ENCODE measurements around the gene LRP1B.
"Not testable (repeated sequence)": the region's sequence is repeated elsewhere in the genome, so short reads cannot be mapped to it uniquely, and the experiment has no call there.

Gene LRP1B

DNA sequence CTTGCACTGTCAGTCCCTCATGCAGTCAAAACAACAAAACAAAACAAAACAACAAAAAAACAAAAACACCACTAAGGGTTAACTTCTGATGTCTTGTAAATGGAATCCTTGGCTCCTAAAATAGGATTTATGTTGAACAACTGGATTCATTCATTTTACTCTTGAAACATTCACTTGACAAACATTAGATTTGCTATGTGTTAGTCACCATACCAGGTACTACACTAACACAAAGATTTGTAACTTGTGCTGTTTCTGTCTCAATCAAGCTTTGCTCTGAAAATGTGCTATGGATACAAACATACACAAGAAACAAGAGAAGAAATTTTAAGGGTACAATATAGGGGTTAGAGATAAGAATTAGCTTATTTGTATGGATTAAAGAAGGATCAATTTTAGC, 812.8 kb downstream of the LRP1B start:
- DNase-seq (ENCODE audit: low read depth in 2 of 2), result no peak

GRCh38 chr2:141316606-141317005, 814.2 kb downstream of the LRP1B start:
- no peak for DNase-seq (ENCODE audit: low read depth in 2 of 2)

GRCh38 chr2:141316103-141316502, 814.7 kb downstream of the LRP1B start:
- DNase-seq (ENCODE audit: low read depth in 2 of 2), result no peak

DNA sequence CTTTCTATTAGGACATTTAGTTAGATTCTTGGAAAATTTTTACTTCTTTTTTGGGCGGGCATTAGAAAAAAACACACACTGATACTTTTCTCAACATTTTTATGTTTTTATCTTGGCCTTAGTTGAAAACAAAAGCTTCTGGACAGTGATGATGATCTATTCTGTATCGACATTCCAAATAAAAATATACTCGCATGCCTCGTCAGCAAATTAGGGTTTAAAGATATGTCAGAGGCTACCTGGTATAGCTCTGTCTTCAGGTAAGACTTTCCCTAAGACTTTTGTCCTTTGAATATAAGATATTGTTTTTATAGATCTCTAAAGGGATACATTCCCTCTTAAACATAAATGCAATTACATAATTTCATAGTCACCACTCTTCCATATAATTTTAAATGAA, 816.8 kb downstream of the LRP1B start:
- no peak for DNase-seq (ENCODE audit: low read depth in 2 of 2)

- no peak for DNase-seq (ENCODE audit: low read depth in 2 of 2)
These were observed 819.4 kb downstream of the LRP1B start for GRCh38 chr2:141311430-141311829.

- DNase-seq (ENCODE audit: low read depth in 2 of 2), result no peak
These were observed 824.4 kb downstream of the LRP1B start for GRCh38 chr2:141306368-141306767.

GRCh38 chr2:141301551-141301950, 829.3 kb downstream of the LRP1B start:
- DNase-seq (ENCODE audit: low read depth in 2 of 2), result no peak

DNA sequence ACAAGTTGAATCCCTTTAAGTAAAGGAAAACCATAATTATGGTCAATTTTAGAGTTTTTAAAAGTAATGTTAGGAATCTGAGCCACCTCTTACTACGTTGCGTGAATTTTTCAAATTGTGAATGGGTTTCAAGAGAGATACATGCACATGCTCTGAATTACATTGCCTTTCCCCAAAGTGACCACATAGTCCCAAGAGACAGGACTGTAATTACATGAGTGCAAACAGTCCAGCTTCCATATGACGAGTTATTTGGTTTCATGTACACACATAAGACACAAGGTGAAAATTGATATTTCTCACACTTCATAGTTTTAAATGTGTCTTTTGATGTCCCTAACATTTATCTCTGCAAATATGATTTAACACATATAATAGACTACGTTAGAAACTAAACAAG, 850.8 kb downstream of the LRP1B start:
- DNase-seq (ENCODE audit: low read depth in 2 of 2), result no peak

GRCh38 chr2:141271346-141271745, 859.5 kb downstream of the LRP1B start:
- no peak for DNase-seq (ENCODE audit: low read depth in 2 of 2)

GRCh38 chr2:141264848-141265247, 866.0 kb downstream of the LRP1B start:
- no peak for DNase-seq (ENCODE audit: low read depth in 2 of 2)

GRCh38 chr2:141260911-141261310, 869.9 kb downstream of the LRP1B start:
- DNase-seq (ENCODE audit: low read depth in 2 of 2), result no peak

DNA sequence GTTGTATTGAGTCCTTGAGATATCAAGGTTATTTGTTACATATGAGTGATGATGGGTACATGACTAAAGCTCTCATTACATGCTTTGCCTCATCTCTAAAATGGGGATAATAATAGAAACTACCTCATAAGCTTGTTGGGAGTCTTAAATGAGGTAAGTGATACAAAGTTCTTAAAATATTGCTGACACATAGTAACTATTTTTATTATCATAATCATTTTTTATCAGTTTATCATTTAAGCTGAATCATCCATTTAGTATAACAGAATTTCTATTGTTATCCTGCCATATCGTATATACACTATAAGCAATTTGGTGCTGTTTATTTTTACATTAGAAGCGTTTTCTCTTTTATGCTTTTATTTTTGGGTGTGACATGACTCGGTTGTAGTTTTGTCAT, 871.1 kb downstream of the LRP1B start:
- no peak for DNase-seq (ENCODE audit: low read depth in 2 of 2)

DNA sequence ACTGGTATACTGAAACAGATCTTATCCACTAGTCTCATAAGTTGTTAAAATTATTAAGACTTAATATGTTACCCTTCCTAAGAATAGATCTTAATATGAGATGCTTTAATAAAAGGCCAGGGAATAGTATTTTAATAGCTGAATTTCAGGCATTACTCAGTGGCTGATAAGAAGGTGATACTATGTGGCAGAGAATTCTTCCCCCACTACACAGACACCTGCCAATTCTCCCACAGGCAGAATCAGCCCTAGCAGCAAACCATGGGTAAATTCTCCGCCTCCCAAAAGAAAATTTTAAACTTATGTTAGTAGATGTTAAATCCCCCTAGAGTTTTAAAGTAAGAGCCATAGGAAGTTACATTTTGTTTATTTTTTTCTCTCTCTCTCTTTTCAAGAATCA, 888.8 kb downstream of the LRP1B start:
- no peak for DNase-seq (ENCODE audit: low read depth in 2 of 2)

- no peak for DNase-seq (ENCODE audit: low read depth in 2 of 2)
These were observed 904.3 kb downstream of the LRP1B start for GRCh38 chr2:141226560-141226959.

GRCh38 chr2:141207036-141207385, 923.8 kb downstream of the LRP1B start:
- no peak for DNase-seq (ENCODE audit: low read depth in 2 of 2)

DNA sequence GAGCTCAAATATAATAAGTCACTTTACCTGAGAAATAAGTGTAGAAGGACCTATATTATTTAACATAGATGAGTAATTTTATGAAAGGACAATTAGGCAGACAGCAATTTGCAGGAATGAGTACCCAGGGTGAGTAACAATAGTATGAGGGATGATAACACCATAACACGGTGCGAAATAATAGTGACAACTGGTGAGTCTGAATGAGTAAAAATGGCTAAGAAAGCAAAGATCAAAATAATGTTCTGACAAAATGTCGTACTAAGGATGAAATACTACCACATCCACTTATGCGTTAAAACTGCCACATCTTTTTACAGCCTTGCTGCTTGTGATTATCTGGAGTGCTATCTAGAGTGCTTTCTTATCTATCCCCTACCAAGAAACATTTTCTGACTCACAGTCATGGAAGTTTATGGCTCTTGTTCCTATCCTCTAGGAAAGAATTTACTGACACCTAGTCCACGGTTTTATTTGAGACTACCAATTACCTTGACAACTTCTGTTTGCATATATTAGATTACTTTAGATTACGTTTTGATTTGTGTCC, 929.7 kb downstream of the LRP1B start:
- DNase-seq (ENCODE audit: low read depth in 2 of 2), result no peak

DNA sequence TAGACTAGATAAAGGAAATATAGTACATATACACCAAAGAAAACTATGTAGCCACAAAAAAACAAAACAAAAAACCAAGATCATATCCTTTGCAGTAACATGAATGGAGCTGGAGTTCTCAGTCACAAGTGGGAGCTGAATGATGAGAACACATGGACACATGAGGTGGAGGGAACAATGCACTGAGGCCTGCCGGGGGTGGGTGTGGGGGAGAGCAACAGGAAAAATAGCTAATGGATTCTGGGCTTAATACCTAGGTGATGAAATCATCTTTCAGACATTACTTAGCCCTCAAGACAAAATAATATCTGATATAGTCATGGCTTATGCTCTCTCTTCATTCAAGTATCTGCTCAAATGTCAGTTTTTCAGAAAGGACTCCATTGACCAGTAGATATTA, 930.6 kb downstream of the LRP1B start:
- no peak for DNase-seq (ENCODE audit: low read depth in 2 of 2)

- DNase-seq (ENCODE audit: low read depth in 2 of 2), result no peak
These were observed 931.1 kb downstream of the LRP1B start for GRCh38 chr2:141199711-141200110.

DNA sequence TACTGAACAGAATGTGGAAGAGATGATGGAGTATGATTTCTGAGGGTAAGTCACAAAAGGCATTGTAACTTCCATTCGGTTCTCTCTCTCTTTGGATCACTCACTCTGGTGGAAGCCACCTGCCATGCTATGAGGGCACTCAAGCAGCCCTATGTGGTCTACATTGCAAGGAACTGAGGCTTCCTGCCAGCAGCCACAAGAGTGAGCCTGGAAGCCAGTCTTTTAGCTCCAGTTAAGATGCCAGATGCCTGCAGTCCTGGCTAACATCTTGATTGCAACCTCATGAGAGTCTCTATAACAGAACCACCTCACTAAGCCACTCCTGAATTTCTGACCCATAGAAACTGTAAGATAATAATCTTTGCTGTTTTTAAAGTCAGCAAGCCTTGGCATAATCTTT, 935.7 kb downstream of the LRP1B start:
- no peak for DNase-seq (ENCODE audit: low read depth in 2 of 2)

GRCh38 chr2:141187075-141187439, 943.8 kb downstream of the LRP1B start:
- no peak for DNase-seq (ENCODE audit: low read depth in 2 of 2)

GRCh38 chr2:141186413-141187074, 944.3 kb downstream of the LRP1B start:
- no peak for DNase-seq (ENCODE audit: low read depth in 2 of 2)

DNA sequence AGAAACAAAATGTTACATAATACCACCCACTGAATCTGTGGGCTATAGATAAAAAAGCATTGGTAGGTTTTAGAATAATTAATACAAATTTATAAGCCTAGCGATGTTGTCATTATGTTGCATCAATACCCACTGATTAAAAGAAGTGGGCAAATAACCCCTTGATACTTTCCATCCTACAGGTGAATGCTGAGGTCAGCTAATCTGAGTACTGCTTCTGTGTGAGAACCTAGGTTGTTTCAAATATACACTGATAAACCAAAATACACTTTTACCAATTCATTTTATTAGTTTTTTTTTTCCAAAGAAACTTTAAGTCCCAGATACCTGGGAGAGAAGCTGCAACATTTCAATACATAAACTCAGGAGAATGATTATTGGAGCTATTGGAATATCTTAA, 948.6 kb downstream of the LRP1B start:
- DNase-seq (ENCODE audit: low read depth in 2 of 2), result no peak

DNA sequence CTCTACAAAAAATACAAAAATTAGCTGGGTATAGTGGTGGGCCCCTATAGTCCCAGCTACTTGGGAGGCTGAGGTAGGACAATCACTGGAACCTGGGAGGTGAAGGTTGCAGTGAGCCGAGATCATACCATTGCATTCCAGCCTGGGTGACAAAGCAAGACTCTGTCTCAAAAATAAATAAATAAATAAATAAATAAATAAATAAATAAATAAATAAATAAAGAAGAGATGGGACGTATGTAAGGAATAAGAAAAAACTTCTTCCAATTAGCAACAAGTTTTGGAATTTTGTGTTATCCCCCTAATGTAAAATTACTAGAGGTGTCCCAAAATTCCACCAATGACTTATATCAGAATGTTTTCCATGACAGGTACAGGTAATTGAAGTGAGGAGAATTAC, 961.7 kb downstream of the LRP1B start:
- DNase-seq (ENCODE audit: low read depth in 2 of 2), result not testable (repeated sequence)

GRCh38 chr2:141162314-141162713, 968.5 kb downstream of the LRP1B start:
- DNase-seq (ENCODE audit: low read depth in 2 of 2), result no peak

Measured in fibroblast of skin of left quadriceps (primary cell).